ENCODE measurements around the gene CD200.

CD200 gene

DNA sequence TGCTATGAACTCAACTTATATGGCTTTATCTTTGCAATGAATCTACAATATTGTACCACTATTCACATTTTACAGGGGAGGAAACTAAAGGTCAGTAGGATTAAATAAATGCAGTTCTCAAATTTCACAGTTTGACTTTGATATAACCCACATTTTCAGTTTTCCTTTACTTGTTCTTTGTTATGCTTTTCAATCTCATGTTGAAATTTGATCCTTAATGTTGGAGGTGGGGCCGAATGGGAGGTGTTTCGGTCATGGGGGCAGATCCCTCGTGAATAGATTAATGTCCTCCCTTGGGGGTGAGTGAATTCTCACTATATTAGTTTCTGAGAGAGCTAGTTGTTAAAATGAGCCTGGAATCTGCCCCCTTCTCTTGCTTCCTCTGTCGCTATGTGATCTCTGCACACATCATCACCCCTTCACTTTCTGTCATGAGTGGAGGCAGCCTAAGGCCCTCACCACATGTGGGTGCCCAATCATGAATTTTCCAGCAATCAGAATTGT, 44.7 kb downstream of the CD200 start:
- TF ChIP-seq TEAD4 (IDR thresholded peaks at IDR 0.05) (no peak), TAF1 (IDR thresholded peaks at IDR 0.05; ENCODE audit: low read depth) (no peak)
- TF ChIP-seq, protein P1, sequence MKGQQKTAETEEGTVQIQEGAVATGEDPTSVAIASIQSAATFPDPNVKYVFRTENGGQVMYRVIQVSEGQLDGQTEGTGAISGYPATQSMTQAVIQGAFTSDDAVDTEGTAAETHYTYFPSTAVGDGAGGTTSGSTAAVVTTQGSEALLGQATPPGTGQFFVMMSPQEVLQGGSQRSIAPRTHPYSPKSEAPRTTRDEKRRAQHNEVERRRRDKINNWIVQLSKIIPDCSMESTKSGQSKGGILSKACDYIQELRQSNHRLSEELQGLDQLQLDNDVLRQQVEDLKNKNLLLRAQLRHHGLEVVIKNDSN (IDR thresholded peaks at IDR 0.05) = no peak
- TF ChIP-seq, protein P2, sequence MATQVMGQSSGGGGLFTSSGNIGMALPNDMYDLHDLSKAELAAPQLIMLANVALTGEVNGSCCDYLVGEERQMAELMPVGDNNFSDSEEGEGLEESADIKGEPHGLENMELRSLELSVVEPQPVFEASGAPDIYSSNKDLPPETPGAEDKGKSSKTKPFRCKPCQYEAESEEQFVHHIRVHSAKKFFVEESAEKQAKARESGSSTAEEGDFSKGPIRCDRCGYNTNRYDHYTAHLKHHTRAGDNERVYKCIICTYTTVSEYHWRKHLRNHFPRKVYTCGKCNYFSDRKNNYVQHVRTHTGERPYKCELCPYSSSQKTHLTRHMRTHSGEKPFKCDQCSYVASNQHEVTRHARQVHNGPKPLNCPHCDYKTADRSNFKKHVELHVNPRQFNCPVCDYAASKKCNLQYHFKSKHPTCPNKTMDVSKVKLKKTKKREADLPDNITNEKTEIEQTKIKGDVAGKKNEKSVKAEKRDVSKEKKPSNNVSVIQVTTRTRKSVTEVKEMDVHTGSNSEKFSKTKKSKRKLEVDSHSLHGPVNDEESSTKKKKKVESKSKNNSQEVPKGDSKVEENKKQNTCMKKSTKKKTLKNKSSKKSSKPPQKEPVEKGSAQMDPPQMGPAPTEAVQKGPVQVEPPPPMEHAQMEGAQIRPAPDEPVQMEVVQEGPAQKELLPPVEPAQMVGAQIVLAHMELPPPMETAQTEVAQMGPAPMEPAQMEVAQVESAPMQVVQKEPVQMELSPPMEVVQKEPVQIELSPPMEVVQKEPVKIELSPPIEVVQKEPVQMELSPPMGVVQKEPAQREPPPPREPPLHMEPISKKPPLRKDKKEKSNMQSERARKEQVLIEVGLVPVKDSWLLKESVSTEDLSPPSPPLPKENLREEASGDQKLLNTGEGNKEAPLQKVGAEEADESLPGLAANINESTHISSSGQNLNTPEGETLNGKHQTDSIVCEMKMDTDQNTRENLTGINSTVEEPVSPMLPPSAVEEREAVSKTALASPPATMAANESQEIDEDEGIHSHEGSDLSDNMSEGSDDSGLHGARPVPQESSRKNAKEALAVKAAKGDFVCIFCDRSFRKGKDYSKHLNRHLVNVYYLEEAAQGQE (IDR thresholded peaks at IDR 0.05; ENCODE audit: low read depth) = no peak

DNA sequence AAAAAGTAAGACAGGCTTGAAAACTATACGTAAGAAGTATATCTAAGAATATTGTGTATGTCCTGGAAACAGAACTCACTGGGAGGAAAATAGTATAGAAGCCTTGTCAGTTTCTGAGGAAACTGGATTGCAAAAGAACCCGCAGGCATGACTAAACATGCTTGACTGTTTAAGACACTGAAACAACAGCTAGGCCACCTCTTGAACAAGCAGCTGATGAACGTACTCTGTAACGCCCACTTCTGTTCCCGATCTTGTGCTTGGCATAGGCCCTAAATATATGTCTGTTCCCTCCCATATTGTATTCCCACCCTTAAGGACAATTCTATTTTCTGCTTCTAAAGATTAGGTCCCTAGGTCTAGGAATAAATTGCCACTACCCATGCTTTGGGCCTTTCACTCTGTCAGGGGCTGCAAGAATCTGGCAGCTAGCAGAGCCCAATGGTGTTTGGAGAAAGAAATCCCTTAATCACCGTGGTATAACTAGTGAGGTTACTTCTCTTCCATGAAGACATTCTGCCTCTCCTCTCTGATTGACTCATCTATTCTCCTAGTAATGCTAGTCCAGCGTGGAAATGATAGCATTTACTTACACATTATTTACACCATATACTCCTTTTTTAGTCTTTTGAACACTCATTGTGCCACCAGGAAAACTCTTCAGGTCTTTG, 46.2 kb downstream of the CD200 start:
- TF ChIP-seq EGR1 (IDR thresholded peaks at IDR 0.05) = no peak
- TF ChIP-seq FOXM1 (IDR thresholded peaks at IDR 0.05; ENCODE audit: borderline replicate concordance, low read depth) = no peak
- TF ChIP-seq, protein P3, sequence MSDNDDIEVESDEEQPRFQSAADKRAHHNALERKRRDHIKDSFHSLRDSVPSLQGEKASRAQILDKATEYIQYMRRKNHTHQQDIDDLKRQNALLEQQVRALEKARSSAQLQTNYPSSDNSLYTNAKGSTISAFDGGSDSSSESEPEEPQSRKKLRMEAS (IDR thresholded peaks at IDR 0.05) = no peak
- TF ChIP-seq, protein P2 (IDR thresholded peaks at IDR 0.05; ENCODE audit: low read depth) = no peak
- TF ChIP-seq TEAD4 (IDR thresholded peaks at IDR 0.05) = no peak
- no peak for TF ChIP-seq CREB1 (IDR thresholded peaks at IDR 0.05; ENCODE audit: low read depth)
- no peak for TF ChIP-seq TAF1 (IDR thresholded peaks at IDR 0.05; ENCODE audit: low read depth)
- TF ChIP-seq EP300 (IDR thresholded peaks at IDR 0.05; ENCODE audit: borderline replicate concordance) = no peak

DNA sequence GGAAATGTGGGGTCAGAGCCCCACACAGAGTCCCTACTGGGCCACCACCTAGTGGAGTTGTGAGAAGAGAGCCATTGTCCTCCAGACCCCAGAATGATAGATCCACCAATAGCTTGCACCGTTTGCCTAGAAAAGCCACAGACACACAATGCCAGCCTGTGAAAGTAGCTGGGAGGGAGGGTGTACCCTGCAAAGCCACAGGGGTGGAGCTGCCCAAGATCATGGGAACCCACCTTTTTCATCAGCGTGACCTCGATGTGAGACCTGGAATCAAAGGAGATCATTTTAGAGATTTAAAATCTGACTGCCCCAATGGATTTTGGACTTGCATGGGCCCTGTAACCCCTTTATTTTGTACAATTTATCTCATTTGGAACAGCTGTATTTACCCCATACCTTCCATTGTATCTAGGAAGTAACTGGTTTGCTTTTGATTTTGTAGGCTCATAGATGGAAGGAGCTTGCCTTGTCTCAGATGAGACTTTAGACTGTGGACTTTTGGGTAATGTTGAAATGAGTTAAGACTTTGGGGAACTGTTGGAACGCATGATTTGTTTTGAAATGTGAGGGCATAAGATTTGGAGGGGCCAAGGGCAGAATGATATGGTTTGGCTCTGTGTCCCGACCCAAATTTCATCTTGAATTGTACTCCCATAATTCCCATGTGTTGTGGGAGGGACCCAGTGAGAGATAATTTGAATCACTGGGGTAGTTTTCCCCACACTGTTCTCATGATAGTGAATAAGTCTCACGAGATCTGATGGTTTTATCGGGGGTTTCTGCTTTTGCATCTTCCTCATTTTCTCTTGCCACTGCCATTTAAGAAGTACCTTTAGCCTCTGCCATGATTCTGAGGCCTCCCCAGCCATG, 49.0 kb downstream of the CD200 start:
- TF ChIP-seq TCF12 (IDR thresholded peaks at IDR 0.05; ENCODE audit: low read depth) (no peak), CEBPB (IDR thresholded peaks at IDR 0.05) (no peak), YY1 (IDR thresholded peaks at IDR 0.05; ENCODE audit: low read depth) (no peak), EP300 (IDR thresholded peaks at IDR 0.05; ENCODE audit: borderline replicate concordance) (no peak), NFIC (IDR thresholded peaks at IDR 0.05) (no peak), FOXM1 (IDR thresholded peaks at IDR 0.05; ENCODE audit: borderline replicate concordance, low read depth) (no peak), TAF1 (IDR thresholded peaks at IDR 0.05; ENCODE audit: low read depth) (no peak)
- TF ChIP-seq, protein P2 (IDR thresholded peaks at IDR 0.05; ENCODE audit: low read depth) = no peak
- TF ChIP-seq, protein P1 (IDR thresholded peaks at IDR 0.05) = no peak
- TF ChIP-seq, protein P3 (IDR thresholded peaks at IDR 0.05) = no peak

DNA sequence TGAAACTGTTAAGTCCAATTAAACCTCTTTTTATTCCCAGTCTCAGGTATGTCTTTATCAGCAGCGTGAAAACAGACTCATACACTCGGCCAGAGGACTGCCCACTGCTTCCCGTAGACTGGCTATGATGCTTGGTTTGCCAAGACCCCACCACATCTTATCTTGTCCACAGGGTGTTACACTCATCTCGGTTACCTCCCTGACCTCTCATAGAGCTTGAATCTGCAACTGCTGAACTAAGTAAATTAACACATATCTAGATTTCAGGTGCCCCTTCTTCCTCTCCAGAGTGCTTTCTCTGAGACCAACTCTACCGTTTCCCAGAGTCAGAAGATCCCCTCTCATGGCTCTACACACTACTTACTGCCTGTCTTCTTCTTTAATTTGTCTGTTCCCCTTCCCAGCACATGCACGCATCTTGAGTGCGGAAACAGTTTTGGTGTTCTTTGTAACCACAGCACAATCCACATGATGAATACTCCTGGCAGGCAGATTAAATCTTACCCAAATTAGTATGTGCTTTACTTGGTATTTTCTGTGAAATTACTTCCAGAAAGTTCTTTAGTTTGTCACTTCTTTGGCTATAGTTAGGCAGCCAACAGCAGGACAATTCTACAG, 49.7 kb downstream of the CD200 start:
- TF ChIP-seq, protein P3 (IDR thresholded peaks at IDR 0.05) = no peak
- no peak for TF ChIP-seq TCF12 (IDR thresholded peaks at IDR 0.05; ENCODE audit: low read depth)
- no peak for TF ChIP-seq TEAD4 (IDR thresholded peaks at IDR 0.05)
- TF ChIP-seq NFIC (IDR thresholded peaks at IDR 0.05) = no peak
- TF ChIP-seq, protein P1 (IDR thresholded peaks at IDR 0.05) = no peak
- no peak for TF ChIP-seq ZBTB7A (IDR thresholded peaks at IDR 0.05; ENCODE audit: low read depth)
- no peak for TF ChIP-seq CEBPB (IDR thresholded peaks at IDR 0.05)
- no peak for TF ChIP-seq EGR1 (IDR thresholded peaks at IDR 0.05)
- TF ChIP-seq TAF1 (IDR thresholded peaks at IDR 0.05; ENCODE audit: low read depth) = no peak
- TF ChIP-seq, protein P2 (IDR thresholded peaks at IDR 0.05; ENCODE audit: low read depth) = no peak
- TF ChIP-seq CREB1 (IDR thresholded peaks at IDR 0.05; ENCODE audit: low read depth) = no peak
- no peak for TF ChIP-seq RAD21 (IDR thresholded peaks at IDR 0.05; ENCODE audit: low read depth)
- TF ChIP-seq EP300 (IDR thresholded peaks at IDR 0.05; ENCODE audit: borderline replicate concordance) = no peak
- TF ChIP-seq FOXM1 (IDR thresholded peaks at IDR 0.05; ENCODE audit: borderline replicate concordance, low read depth) = no peak
- TF ChIP-seq YY1 (IDR thresholded peaks at IDR 0.05; ENCODE audit: low read depth) = no peak
